K562 (cell line): ENCODE data around the gene SCAMP2. TPM values are rescaled to one million over a fixed set of nuclear protein-coding genes. Genes with fewer than 3 reads are reported as not detected.

Source experiments
- ATAC-seq: fragments of 200-7000 bp; cut with Tn5 transposase; 3 replicates; pipeline ENCODE4 v1.9.1; 2020; ENCODE audit warnings: moderate library complexity
- BruUV-seq: library from RNA; stranded (reverse); fragments of 400-500 nt; replicated peaks from 2 replicates; lab custom pipeline; 2021; lab: Mats Ljungman, UMichigan
- CTCF ChIA-PET: fragments of 300-600 bp; formaldehyde crosslinking; extraction: SDS; loops from one replicate; lab custom pipeline; 2021; ENCODE audit warnings: low intra/inter-chr PET ratio; lab: Yijun Ruan, JAX
- POLR2A ChIA-PET: fragments of 300-600, 350-650 bp; sonication (Branson Sonifier 250); formaldehyde crosslinking; extraction: SDS; loops from one replicate; lab custom pipeline; 2021; ENCODE audit warnings: antibody characterized with exemption, inconsistent platforms; lab: Yijun Ruan, JAX
- DNase-seq, 4 experiments: peaks; one replicate each; pipeline versions ENCODE4 v3.0.0 to v3.0.0-alpha.2; 2011 to 2018; ENCODE audit warnings: low spot score in 3 of 4, mixed read lengths in 3 of 4; ENCODE audit errors: extremely low read depth in 1 of 4
- FAIRE-seq: peaks from 2 replicates; lab custom pipeline; 2011; peaks lifted over from hg19 to GRCh38; lab: Jason Lieb, UNC
- H2AFZ ChIP-seq: 2 replicates; pipeline ENCODE4 v1.6.0; 2011; ENCODE audit warnings: low read depth, low read length, control low read depth, inconsistent platforms
- H3K27ac ChIP-seq: fragments of 200-600 bp; 3 replicates; pipeline ENCODE4 v1.8.0; 2011; ENCODE audit warnings: low read depth, mild to moderate bottlenecking, control low read depth, inconsistent platforms, low read length, moderate library complexity, mixed read lengths; ENCODE audit errors: extremely low read depth
- H3K27me3 ChIP-seq, 2 experiments: fragments of 300-600 bp in 1 of 2; 2 replicates in 1 of 2; 3 replicates in 1 of 2; pipeline versions ENCODE4 v1.6.0 to v1.8.0; 2011; ENCODE audit warnings: inconsistent platforms in 2 of 2, low read length in 2 of 2, mild to moderate bottlenecking in 1 of 2, mixed read lengths in 1 of 2, moderate library complexity in 1 of 2; ENCODE audit not compliant: control insufficient read depth in 2 of 2, insufficient read depth in 2 of 2
- H3K36me3 ChIP-seq: fragments of 300-600 bp; 3 replicates; pipeline ENCODE4 v1.8.0; 2011; ENCODE audit warnings: mild to moderate bottlenecking, low read length, inconsistent platforms; ENCODE audit not compliant: control insufficient read depth, insufficient read depth
- H3K4me1 ChIP-seq, 2 experiments: fragments of 200-600 bp in 1 of 2; replicated peaks in 1 of 2; 2 replicates in 1 of 2; 3 replicates in 1 of 2; pipeline versions ENCODE4 v1.5.1 to v1.8.0; 2011; ENCODE audit warnings: inconsistent platforms in 2 of 2, low read length in 2 of 2, mild to moderate bottlenecking in 1 of 2, mixed read lengths in 1 of 2, moderate library complexity in 1 of 2; ENCODE audit not compliant: control insufficient read depth in 2 of 2, insufficient read depth in 2 of 2
- H3K4me2 ChIP-seq: 2 replicates; pipeline ENCODE4 v1.6.1; 2011; ENCODE audit warnings: low read length, control low read depth, inconsistent platforms, mixed read lengths; ENCODE audit not compliant: insufficient read depth
- H3K4me3 ChIP-seq: fragments of 200-600 bp; sonication (generic), shearing (Covaris generic); 2 replicates; pipeline ENCODE4 v1.5.1; 2016; ENCODE audit warnings: control low read depth, inconsistent platforms
- H3K79me2 ChIP-seq: fragments of 200-600 bp; 3 replicates; pipeline ENCODE4 v1.8.0; 2011; ENCODE audit warnings: low read length, inconsistent platforms; ENCODE audit not compliant: control insufficient read depth, insufficient read depth
- H3K9ac ChIP-seq, 2 experiments: 2 replicates each; pipeline versions ENCODE4 v1.6.0 to v1.6.1; 2011; ENCODE audit warnings: low read depth in 2 of 2, low read length in 2 of 2, control low read depth in 1 of 2, inconsistent platforms in 1 of 2, mild to moderate bottlenecking in 1 of 2, mixed read lengths in 1 of 2; ENCODE audit not compliant: insufficient read depth in 1 of 2
- H3K9me1 ChIP-seq: one replicate; pipeline ENCODE4 v1.6.0; 2011; ENCODE audit warnings: inconsistent platforms, mild to moderate bottlenecking, low read length, moderate library complexity; ENCODE audit not compliant: control insufficient read depth, insufficient read depth
- H3K9me3 ChIP-seq: replicated peaks from 2 replicates; pipeline ENCODE4 v1.5.1; 2011; ENCODE audit warnings: low read depth, low read length, inconsistent platforms; ENCODE audit not compliant: control insufficient read depth, insufficient read depth
- H4K20me1 ChIP-seq: replicated peaks from 2 replicates; pipeline ENCODE4 v1.6.1; 2011; ENCODE audit warnings: low read length, inconsistent platforms, mixed read lengths; ENCODE audit not compliant: control insufficient read depth, insufficient read depth
- MYNN ChIP-seq, 2 experiments: sonication (generic); formaldehyde crosslinking in 1 of 2; IDR thresholded peaks; 2 replicates each; pipeline versions ENCODE4 v1.5.0 to v1.6.1; 2016 to 2020; ENCODE audit warnings: antibody characterized with exemption in 1 of 2, missing genetic modification reagents in 1 of 2
- NEUROD1 ChIP-seq: fragments of 150-350 bp; IDR thresholded peaks from 2 replicates; pipeline ENCODE4 v1.6.1; 2014; ENCODE audit warnings: borderline replicate concordance, low read length, low read depth; ENCODE audit not compliant: partially characterized antibody
- WGBS: fragments of 100-300 bp; shearing (Covaris generic); methylation state at CpG from one replicate; pipeline ENCODE4 v1.1.6; 2016; ENCODE audit warnings: low coverage, mixed read lengths; ENCODE audit not compliant: insufficient coverage; ENCODE audit errors: missing lambda C conversion rate; 5-methylcytosine and 5-hydroxymethylcytosine counted together
- in situ Hi-C: fragments of 300-500 bp; cut with MboI; formaldehyde crosslinking; loops from 4 replicates; pipeline ENCODE4 v1.15.0; 2018; ENCODE audit warnings: inconsistent platforms, mixed read lengths
- intact Hi-C: fragments of 100-400 bp; cut with micrococcal nuclease; formaldehyde crosslinking; loops from 2 replicates; pipeline ENCODE4 v1.14.2; 2022
- polyA plus RNA-seq, 8 experiments: library from polyadenylated mRNA; depleted of rRNA in 4 of 8; stranded (reverse) in 5 of 8; unstranded in 3 of 8; fragments of >200 nt; fragmentation: Nextera tagmentation in 2 of 8; fragmentation: Illumina TruSeq in 1 of 8; extraction: Ambion mirVana in 2 of 8; extraction: Trizol in 1 of 8; gene quantifications; 2 replicates each; pipeline versions ENCODE4 v1.2.1 to v1.2.3, GENCODE V29; 2011 to 2014; ENCODE audit warnings: inconsistent platforms in 1 of 8, missing spikeins in 1 of 8
- total RNA-seq, 7 experiments: library from RNA; depleted of rRNA in 6 of 7; stranded (reverse); fragments of >200 nt in 6 of 7; fragmentation: Illumina TruSeq in 2 of 7; extraction: Trizol in 2 of 7; gene quantifications; 2 replicates each; pipeline versions ENCODE4 v1.2.1 to v1.2.3, GENCODE V29; 2011 to 2021; ENCODE audit warnings: low replicate concordance in 1 of 7
- TF ChIP-seq, protein P1 (sequence below): sonication (generic); formaldehyde crosslinking; IDR thresholded peaks from 2 replicates; pipeline ENCODE4 v1.8.0; 2022; ENCODE audit warnings: mild to moderate bottlenecking, missing genetic modification reagents

Gene SCAMP2
- total and polyA plus RNA-seq, 9 of the 15 experiments (the other 6 are each of a cell fraction or from before 2014, with no cell fraction given) = 5.9 to 61.1 (median 20.1) TPM

DNA sequence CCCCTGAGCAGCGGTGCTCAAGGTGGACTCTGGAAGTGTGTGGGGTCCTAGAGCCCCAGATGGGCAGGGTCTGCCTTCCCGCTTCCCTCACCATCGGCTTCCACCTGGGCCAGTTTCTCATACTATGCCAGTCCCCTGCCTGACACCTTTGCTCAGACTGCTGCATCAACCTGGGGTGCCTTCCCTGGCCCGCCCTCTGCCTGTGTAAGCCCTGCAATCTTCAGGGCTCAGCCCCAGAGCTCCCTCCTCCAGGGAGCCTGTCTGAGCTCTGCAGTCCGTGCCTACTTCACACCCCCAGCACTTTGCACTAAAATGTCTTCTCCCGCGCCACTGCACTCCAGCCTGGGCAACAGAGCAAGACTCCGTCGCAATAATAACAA is 78.2 kb downstream of the SCAMP2 start:
- H3K27me3 ChIP-seq = no peaks in the 10 kb centered on the region

More for the DNA sequence above, 78.2 kb downstream of the SCAMP2 start:
- Histone ChIP-seq H3K4me2 (no peak overlapping the region), H3K27ac (no peak overlapping the region), H2AFZ (no peak overlapping the region), H3K4me1 (peaks cover 2 to 30% of the 10 kb centered on the region in 2 experiments; a peak in 4 of 5 replicates), H3K9me3 (no peaks in the 10 kb centered on the region), H3K9me1 (peaks cover 3% of the 10 kb centered on the region), H4K20me1 (peaks cover 23% of the 10 kb centered on the region), H3K9ac (peak overlapping the region in 1 of 2 experiments; percentile 65; a peak in 1 of 4 replicates), H3K79me2 (peaks cover 33% of the 10 kb centered on the region), H3K4me3 (no peak overlapping the region), H3K36me3 (peaks cover 60% of the 10 kb centered on the region; the same call in 2 of the 3 replicates)
- intact Hi-C loops = no loop called here
- in situ Hi-C loops = no loop called here
- CTCF ChIA-PET = no interaction called here
- POLR2A ChIA-PET = interaction anchor here (1.0 to 1.5 kb wide), 2 partner anchors 9 to 35 kb away, joined by 3 read pairs; no protein-coding TSS in a partner anchor
- 92% methylated on average over 8 of the region's 9 CpGs for WGBS
- DNase-seq (no peak), FAIRE-seq (no peak), ATAC-seq (no peak)
- no peak for TF ChIP-seq MYNN (IDR thresholded peaks at IDR 0.05)
- TF ChIP-seq MYNN (CRISPR knock-in tag; IDR thresholded peaks at IDR 0.05) = no peak
- no peak for TF ChIP-seq NEUROD1
- TF ChIP-seq, protein P1, sequence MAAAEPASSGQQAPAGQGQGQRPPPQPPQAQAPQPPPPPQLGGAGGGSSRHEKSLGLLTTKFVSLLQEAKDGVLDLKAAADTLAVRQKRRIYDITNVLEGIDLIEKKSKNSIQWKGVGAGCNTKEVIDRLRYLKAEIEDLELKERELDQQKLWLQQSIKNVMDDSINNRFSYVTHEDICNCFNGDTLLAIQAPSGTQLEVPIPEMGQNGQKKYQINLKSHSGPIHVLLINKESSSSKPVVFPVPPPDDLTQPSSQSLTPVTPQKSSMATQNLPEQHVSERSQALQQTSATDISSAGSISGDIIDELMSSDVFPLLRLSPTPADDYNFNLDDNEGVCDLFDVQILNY = no peak
- BruUV-seq = no TSS peak
